ENCODE results near the gene SYCP2.

SYCP2 gene

GRCh38 chr20:59824711-59825562, 108.5 kb downstream of the SYCP2 start:
- TF ChIP-seq GATA1 (IDR thresholded peaks at IDR 0.05; ENCODE audit: low read depth, low read length) (no peak), POLR2A (IDR thresholded peaks at IDR 0.05; ENCODE audit: low read length) (no peak)
- DNase-seq, result no peak

GRCh38 chr20:59823491-59824259, 109.8 kb downstream of the SYCP2 start:
- no peak for TF ChIP-seq POLR2A (IDR thresholded peaks at IDR 0.05; ENCODE audit: low read length)
- TF ChIP-seq GATA1 (IDR thresholded peaks at IDR 0.05; ENCODE audit: low read depth, low read length), result no peak
- no peak for DNase-seq

DNA sequence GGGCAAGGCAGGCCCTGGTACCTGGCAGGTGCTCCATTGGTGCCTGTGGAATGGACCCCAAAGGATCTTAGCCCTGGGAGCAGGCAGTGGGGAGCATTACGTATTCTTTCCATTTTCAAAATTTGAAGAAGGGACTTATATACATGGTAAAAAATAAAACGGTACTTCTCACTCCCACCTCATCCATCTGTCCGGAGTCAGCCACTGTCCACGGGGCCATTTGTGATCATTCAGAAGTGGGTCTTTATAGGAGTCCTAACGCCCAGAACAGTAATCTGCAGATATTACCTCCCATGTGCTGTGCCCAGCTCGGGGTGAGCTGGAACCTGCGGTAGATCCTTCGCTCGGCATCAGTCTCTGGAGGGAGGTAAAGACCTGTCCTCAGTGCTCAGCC, 110.4 kb downstream of the SYCP2 start:
- TF ChIP-seq GATA1 (IDR thresholded peaks at IDR 0.05; ENCODE audit: low read depth, low read length) (no peak), POLR2A (IDR thresholded peaks at IDR 0.05; ENCODE audit: low read length) (no peak)
- no peak for DNase-seq

GRCh38 chr20:59822291-59823029, 111.0 kb downstream of the SYCP2 start:
- DNase-seq, result no peak
- TF ChIP-seq GATA1 (IDR thresholded peaks at IDR 0.05; ENCODE audit: low read depth, low read length), result no peak
- TF ChIP-seq POLR2A (IDR thresholded peaks at IDR 0.05; ENCODE audit: low read length), result no peak

DNA sequence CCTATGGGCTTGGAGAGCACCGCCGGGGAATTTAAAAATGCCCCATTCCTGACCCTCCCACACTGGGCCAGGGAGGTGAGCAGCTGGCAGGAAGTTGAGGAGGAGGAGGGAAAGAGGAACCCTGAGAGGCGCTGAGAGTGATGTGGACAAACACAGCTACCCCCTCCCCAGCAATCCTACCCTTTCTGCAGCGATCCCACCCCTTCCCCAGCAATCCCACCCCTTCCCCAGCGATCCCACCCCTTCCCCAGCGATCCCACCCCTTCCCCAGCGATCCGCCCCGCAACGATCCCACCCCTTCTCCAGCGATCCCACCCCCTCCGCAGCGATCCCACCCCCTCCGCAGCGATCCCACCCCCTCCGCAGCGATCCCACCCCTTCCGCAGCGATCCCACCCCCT, 111.6 kb downstream of the SYCP2 start:
- no peak for TF ChIP-seq GATA1 (IDR thresholded peaks at IDR 0.05; ENCODE audit: low read depth, low read length)
- TF ChIP-seq POLR2A (IDR thresholded peaks at IDR 0.05; ENCODE audit: low read length), result no peak
- no peak for DNase-seq

DNA sequence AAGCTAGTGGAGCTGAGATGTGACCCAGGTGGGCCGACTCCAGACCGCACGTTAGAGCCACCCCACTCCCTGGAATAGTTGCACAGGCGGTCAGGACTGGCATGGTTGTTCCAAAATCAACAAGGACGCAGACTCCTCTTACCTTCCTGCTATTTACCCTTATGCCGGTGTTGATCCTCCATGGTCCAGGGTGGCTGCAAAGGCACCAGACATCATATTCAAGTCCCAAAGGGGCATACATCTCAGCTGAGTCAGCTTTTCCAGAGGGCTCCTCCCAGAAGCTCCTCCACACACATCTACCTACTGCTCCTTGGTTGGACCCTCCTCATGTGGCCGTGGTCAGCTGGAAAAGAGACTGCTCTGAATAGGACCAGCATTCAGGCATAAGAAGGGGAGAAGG, 112.2 kb downstream of the SYCP2 start:
- TF ChIP-seq POLR2A (IDR thresholded peaks at IDR 0.05; ENCODE audit: low read length) (no peak), GATA1 (IDR thresholded peaks at IDR 0.05; ENCODE audit: low read depth, low read length) (no peak)
- no peak for DNase-seq

DNA sequence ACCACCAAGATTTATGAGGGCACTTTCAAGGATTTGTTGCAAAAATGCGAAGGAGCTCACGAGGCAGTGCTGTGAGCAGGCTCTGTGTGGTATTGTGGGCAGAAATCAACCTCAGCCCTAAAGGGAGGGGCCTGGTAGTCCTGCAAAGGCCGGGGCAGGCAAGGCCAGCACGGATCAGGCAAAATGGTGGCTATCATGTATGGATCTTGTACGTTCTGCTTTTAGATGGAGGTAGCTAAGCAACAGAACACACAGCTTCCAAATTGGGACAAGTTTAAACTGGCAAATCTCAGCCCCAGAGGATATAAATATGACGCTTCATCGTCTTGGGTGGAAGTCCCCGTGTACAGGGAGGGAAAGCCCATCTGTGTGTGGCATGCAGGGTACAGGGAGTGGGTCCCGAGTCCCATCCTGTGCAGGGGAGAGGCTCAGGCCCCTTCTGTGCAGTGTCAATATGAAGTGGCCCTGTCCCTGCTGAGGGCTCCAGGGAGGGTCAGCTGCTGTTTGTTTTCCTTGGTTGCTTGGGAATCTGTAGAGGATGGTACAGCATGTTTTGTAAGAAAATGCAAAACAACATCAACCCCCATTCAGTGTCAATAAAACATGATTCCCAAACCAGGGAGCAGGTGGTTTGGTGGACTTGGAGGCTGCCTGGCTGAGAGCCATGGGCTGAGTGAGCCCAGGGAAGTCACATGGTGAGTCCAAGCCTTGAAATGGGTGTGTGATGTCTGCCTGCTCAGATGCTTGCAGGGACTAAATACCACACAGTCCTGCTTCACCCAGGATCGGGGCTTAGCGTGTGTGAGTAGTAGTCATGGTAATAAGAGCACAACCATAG, 113.0 kb downstream of the SYCP2 start:
- TF ChIP-seq GATA1 (IDR thresholded peaks at IDR 0.05; ENCODE audit: low read depth, low read length) (no peak), POLR2A (IDR thresholded peaks at IDR 0.05; ENCODE audit: low read length) (no peak)
- DNase-seq, result no peak

- no peak for TF ChIP-seq POLR2A (IDR thresholded peaks at IDR 0.05; ENCODE audit: low read length)
- no peak for TF ChIP-seq GATA1 (IDR thresholded peaks at IDR 0.05; ENCODE audit: low read depth, low read length)
Measured at GRCh38 chr20:59819496-59820203, 113.8 kb downstream of the SYCP2 start.

DNA sequence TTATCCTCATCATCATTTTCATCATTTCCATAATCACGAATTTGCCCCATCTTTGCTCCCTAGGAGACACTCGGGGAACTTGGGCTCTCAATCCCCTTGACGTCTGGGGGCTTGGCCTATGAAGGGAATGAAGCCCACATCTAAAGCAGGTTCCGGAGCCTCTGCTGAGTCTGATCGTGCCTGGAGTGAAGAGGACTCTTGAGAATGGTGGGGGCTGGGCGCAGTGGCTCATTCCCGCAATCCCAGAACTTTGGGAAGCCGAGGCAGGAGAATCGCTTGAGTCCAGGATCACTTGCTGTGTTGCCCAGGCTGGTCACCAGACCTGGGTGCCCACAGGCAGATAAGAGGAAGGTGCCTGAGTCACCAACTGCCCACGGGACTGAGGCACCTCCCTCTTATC, 114.5 kb downstream of the SYCP2 start:
- TF ChIP-seq POLR2A (IDR thresholded peaks at IDR 0.05; ENCODE audit: low read length), result no peak
- no peak for TF ChIP-seq GATA1 (IDR thresholded peaks at IDR 0.05; ENCODE audit: low read depth, low read length)
- no peak for DNase-seq

More at GRCh38 chr20:59819496-59820203, 113.8 kb downstream of the SYCP2 start:
- no peak for DNase-seq

GRCh38 chr20:59817846-59818615, 115.4 kb downstream of the SYCP2 start:
- TF ChIP-seq POLR2A (IDR thresholded peaks at IDR 0.05; ENCODE audit: low read length), result no peak
- no peak for TF ChIP-seq GATA1 (IDR thresholded peaks at IDR 0.05; ENCODE audit: low read depth, low read length)
- no peak for DNase-seq

- TF ChIP-seq POLR2A (IDR thresholded peaks at IDR 0.05; ENCODE audit: low read length) (no peak), GATA1 (IDR thresholded peaks at IDR 0.05; ENCODE audit: low read depth, low read length) (no peak)
- DNase-seq, result no peak
Measured at GRCh38 chr20:59817406-59817805, 116.0 kb downstream of the SYCP2 start.

GRCh38 chr20:59816146-59816738, 117.2 kb downstream of the SYCP2 start:
- TF ChIP-seq POLR2A (IDR thresholded peaks at IDR 0.05; ENCODE audit: low read length) (no peak), GATA1 (IDR thresholded peaks at IDR 0.05; ENCODE audit: low read depth, low read length) (no peak)
- DNase-seq, result no peak

Measured in erythroblast (primary cell).